Type B pancreatic cell (in vitro differentiated cells): ENCODE results near the gene SCAF8. TPM values are rescaled to one million over a fixed set of nuclear protein-coding genes. Genes with fewer than 3 reads are reported as not detected.

ENCODE experiments used
- DNase-seq: peaks from one replicate; pipeline ENCODE4 v3.0.0; 2021; ENCODE audit warnings: mixed read lengths; ENCODE audit not compliant: unreplicated experiment; ENCODE audit errors: extremely low spot score
- H3K27ac Mint-ChIP-seq: 2 replicates; pipeline ENCODE4 v1.8.0; 2021; ENCODE audit warnings: mild to moderate bottlenecking, mixed read lengths
- H3K27me3 Mint-ChIP-seq: 2 replicates; pipeline ENCODE4 v1.8.0; 2021; ENCODE audit warnings: mixed read lengths
- H3K36me3 Mint-ChIP-seq: 2 replicates; pipeline ENCODE4 v1.8.0; 2021; ENCODE audit warnings: mixed read lengths
- H3K4me1 Mint-ChIP-seq: one replicate; pipeline ENCODE4 v1.8.0; 2021; ENCODE audit warnings: mixed read lengths; ENCODE audit not compliant: unreplicated experiment
- H3K4me3 Mint-ChIP-seq: 2 replicates; pipeline ENCODE4 v1.8.0; 2021; ENCODE audit warnings: mild to moderate bottlenecking, mixed read lengths
- H3K9me3 Mint-ChIP-seq: 2 replicates; pipeline ENCODE4 v1.8.0; 2021; ENCODE audit warnings: mixed read lengths
- total RNA-seq: library from RNA; stranded (reverse); gene quantifications from 2 replicates; pipeline ENCODE4 v1.2.1, GENCODE V29; 2021; ENCODE audit warnings: low replicate concordance
- TF ChIP-seq, protein P1 (sequence below): fragments of 200-600 bp; sonication (generic); conservative IDR thresholded peaks from 2 replicates; pipeline ENCODE4 v1.5.0; 2021; ENCODE audit warnings: antibody characterized with exemption, mild to moderate bottlenecking

SCAF8 gene
- total RNA-seq, 1 donor from 2014 or later: 58.7 TPM

DNA sequence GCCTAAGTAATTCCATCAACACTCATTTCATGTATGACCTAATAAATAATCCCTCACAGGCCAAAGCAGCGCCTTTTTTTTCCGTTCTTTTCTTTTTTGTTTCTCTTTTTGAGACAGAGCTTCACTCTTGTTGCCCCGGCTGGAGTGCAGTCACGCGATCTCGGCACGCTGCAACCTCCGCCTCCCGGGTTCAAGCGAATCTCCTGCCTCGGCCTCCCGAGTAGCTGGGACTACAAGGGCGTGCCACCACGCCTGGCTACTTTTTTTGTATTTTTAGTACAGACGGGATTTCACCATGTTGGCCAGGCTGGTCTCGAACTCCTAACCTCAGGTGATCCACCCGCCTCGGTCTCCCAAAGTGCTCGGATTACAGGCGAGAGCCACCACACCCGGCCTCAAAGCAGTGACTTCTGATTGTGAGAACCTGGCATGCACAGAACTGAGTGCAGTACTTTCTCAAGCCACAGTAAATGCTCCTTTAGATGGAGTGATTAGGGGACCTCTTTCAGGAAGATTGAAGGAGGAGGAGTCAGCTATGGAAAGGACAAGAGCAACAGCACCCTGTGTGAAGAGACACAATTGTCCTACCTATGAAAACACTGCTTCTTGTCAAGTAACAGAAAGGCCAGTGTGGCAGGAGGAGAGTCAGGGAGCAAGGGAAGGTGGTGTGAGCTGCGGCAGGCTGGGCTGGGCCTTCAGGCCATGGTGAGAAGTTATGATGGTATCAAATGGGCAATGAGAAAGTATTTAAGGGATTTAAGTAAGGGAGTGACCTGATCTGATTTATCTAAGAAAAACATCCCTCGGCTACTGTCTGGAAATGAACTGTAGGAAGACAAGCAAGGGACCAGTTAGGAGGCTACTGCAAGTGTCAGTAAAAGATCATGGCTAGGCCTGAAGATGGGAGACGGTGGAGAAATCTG, 1.7 kb upstream of the SCAF8 start:
- Mint-ChIP-seq H3K9me3 (no peaks in the 10 kb centered on the region), H3K27me3 (no peaks in the 10 kb centered on the region), H3K4me3 (peak overlapping the region; percentile 97), H3K36me3 (no peaks in the 10 kb centered on the region), H3K4me1 (peaks cover 15% of the 10 kb centered on the region), H3K27ac (peak overlapping the region; percentile 96)
- DNase-seq: no peak
- TF ChIP-seq, protein P1, sequence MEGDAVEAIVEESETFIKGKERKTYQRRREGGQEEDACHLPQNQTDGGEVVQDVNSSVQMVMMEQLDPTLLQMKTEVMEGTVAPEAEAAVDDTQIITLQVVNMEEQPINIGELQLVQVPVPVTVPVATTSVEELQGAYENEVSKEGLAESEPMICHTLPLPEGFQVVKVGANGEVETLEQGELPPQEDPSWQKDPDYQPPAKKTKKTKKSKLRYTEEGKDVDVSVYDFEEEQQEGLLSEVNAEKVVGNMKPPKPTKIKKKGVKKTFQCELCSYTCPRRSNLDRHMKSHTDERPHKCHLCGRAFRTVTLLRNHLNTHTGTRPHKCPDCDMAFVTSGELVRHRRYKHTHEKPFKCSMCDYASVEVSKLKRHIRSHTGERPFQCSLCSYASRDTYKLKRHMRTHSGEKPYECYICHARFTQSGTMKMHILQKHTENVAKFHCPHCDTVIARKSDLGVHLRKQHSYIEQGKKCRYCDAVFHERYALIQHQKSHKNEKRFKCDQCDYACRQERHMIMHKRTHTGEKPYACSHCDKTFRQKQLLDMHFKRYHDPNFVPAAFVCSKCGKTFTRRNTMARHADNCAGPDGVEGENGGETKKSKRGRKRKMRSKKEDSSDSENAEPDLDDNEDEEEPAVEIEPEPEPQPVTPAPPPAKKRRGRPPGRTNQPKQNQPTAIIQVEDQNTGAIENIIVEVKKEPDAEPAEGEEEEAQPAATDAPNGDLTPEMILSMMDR: peak; percentile 37

DNA sequence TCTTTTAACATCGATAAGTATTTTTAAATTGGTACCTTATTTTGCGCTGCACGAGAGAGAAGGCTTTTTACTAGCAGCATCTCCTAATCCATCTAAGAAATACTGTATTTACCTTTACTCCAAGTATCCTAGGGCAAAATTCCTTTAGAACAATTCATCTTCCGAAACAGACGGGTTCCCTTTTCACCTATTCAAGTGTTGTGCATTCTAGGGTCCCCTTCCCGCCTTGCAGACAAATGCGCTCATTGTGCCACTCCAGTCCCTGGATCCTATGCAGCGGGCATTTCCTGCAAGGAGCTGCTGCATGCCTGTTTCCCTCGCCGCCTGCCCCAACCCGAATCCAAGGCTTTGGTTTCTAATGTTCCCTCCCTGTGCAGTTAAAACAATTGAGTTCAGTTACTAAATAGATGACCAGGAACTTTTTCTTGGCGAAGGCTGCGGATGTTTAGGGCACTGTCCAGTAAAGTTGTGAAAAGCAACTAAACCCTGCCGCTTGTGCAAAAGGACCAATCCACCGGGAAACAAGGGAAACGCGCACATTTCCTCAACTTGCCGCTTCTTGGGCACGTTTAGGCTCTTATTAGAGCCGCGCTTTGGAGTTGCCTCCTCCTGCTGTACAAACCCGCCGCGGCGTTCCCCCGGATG, 556 bp upstream of the SCAF8 start:
- TF ChIP-seq, protein P1: no peak

DNA sequence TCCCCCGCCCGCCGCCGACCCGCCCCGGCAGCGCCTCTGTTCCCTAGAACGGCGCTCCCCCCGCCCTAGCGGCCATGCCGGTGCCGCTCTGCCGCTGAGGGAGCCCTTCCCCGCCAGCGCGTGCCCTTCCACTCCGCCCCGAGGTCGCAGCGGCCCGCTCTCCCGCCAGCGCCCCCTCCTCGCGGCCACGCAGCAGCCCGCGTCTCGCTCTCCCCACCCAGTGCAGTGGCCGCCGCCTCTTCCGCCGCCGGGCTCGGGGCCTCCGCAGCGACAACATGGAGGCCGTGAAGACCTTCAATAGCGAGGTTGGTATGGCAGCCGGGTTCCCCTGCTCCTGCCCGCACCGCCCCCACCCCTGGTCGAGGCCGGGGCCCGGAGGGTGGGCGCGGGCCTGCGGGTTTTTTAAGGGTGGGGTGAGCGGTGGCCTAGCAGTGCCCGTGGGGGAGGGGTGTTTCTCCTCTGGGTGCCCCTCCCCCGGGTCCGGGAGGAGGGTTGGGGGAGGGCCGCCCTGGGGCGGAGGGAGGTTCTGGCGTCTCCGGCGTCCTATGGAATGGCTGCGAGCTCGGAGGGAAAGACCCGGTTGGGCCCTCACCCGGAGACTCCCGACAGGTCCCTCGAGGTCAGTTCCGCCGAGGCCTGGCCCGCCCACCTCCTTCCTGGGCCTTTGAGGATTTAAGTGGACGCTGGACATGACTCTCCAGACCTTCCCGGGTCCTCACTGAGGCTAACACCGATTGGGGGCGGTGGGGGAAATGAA, 588 bp downstream of the SCAF8 start:
- TF ChIP-seq, protein P1: no peak
- Mint-ChIP-seq H3K36me3 (peaks cover 3% of the 10 kb centered on the region), H3K27ac (peak overlapping the region; percentile 91), H3K9me3 (no peaks in the 10 kb centered on the region), H3K4me1 (peaks cover 29% of the 10 kb centered on the region), H3K27me3 (no peaks in the 10 kb centered on the region), H3K4me3 (peak overlapping the region; percentile 90)
- peak; percentile 93 for DNase-seq

More for the DNA sequence above, 556 bp upstream of the SCAF8 start:
- Mint-ChIP-seq H3K4me1 (peaks cover 23% of the 10 kb centered on the region), H3K9me3 (no peaks in the 10 kb centered on the region), H3K36me3 (no peaks in the 10 kb centered on the region), H3K27ac (peak overlapping the region; percentile 96), H3K27me3 (no peaks in the 10 kb centered on the region), H3K4me3 (peak overlapping the region; percentile 97)
- no peak for DNase-seq

DNA sequence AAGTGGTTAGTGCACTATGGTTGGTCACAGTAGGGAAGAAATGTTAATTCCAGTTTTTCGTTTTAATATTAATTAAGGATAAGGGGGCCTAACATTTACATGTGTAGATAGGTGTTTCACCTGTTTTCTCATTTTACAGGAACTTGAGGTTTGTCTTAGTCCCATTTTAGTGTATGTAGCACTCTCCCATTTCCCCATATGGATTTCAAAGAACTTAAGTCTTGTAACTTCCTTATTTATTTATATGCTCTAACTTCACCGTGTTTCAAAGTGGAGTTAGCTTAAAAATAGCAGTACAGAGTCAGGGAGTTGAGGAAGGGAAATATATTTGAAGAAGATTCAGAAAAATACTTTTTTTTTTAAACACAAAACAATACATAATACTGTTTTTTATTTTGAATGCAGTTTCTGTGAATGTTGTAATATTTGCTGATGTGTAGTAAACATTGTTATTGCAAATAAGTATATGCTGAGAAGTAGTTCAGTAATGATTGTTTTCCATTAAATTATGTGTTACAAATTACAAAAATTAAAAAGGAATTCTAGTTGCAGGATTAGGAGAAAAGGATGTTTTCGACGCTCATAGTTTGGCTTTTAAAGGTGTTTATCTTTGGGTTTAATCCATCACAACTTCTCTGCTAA, 3.5 kb downstream of the SCAF8 start:
- H3K36me3 Mint-ChIP-seq: peaks cover 13% of the 10 kb centered on the region
- H3K9me3 Mint-ChIP-seq: no peaks in the 10 kb centered on the region
- H3K27me3 Mint-ChIP-seq: no peaks in the 10 kb centered on the region
- DNase-seq: no peak
- H3K4me1 Mint-ChIP-seq: peaks cover 37% of the 10 kb centered on the region
- H3K4me3 Mint-ChIP-seq: peak overlapping the region; percentile 65
- H3K27ac Mint-ChIP-seq: peak overlapping the region; percentile 10
- TF ChIP-seq, protein P1: no peak

DNA sequence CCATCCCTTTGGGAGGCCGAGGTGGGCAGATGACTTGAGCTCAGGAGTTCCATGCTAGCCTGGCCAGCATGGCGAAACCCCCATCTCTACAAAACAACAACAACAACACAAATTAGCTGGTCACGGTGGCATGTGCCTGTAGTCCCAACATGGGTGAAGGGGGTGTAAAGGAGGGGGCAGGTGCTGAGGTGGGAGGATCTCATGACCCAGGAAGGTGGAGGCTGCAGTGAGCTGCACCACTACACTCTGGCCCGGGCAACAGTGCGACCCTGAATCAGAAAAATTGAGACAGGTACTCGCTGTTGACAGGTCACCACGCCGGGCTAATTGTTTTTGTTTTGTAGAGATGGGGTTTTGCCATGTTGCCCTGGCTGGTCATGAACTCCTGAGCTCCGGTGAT, 4.2 kb downstream of the SCAF8 start:
- Mint-ChIP-seq H3K27ac (no peak overlapping the region), H3K4me1 (peaks cover 35% of the 10 kb centered on the region), H3K4me3 (peak overlapping the region; percentile 36), H3K27me3 (no peaks in the 10 kb centered on the region), H3K9me3 (no peaks in the 10 kb centered on the region), H3K36me3 (peaks cover 17% of the 10 kb centered on the region)
- no peak for DNase-seq
- TF ChIP-seq, protein P1: no peak
